Measurements from ENCODE around the gene POLR2J3. TPM values are rescaled to one million over a fixed set of nuclear protein-coding genes. Genes with fewer than 3 reads are reported as not detected.
"Not testable (repeated sequence)": the region's sequence is repeated elsewhere in the genome, so short reads cannot be mapped to it uniquely, and the experiment has no call there.

POLR2J3 gene
- total and polyA plus RNA-seq, 4 experiments from 2014 or later, result 21.0 to 119 (median 76.5) TPM

- H3K27ac ChIP-seq (ENCODE audit: low read depth, low read length); H3K4me3 ChIP-seq (ENCODE audit: low read length in 2 of 2); intact Hi-C loops (cut with micrococcal nuclease); H3K4me1 Mint-ChIP-seq; H3K36me3 Mint-ChIP-seq; CTCF ChIA-PET (ENCODE audit: partially characterized antibody); H3K9me3 Mint-ChIP-seq; H3K36me3 ChIP-seq (ENCODE audit: insufficient read depth, low read length); H3K4me1 ChIP-seq (ENCODE audit: insufficient read depth, low read length); POLR2A ChIA-PET (ENCODE audit: partially characterized antibody); H3K9me3 ChIP-seq (ENCODE audit: control insufficient read depth in 1 of 2, low read length in 2 of 2); H3K4me3 Mint-ChIP-seq; H3K27ac Mint-ChIP-seq; H3K27me3 ChIP-seq (ENCODE audit: insufficient read depth, low read length); H3K27me3 Mint-ChIP-seq; DNase-seq: not testable (repeated sequence)
Observed at GRCh38 chr7:102544372-102544771, 28.0 kb downstream of the POLR2J3 start.

DNA sequence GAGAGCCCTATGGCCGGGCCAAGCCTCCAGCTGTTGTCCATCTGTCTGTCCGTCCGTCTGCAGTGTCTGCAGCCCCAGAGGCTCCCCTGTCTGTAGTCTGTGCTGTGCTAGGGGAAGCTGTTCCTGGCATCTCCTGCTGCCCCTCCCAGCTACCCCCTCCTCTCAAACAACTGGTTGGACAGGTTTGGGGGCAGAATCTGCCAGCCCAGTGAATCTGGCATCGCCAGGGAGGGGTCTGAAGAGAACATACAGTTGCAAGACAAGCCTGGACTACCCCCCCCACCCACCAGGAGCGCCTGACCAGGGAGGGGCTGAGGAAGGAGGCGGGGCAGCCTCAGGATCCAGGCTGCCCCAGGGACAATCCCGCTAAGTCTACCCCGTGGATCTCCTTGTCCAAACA lies 28.8 kb downstream of the POLR2J3 start, which contains the start of gene UPK3BL2:
UPK3BL2 (minus strand) TSS at position 101 of the 400 bp plus-strand sequence; CDS start at position 41, 60 bp downstream.
- H3K4me3 ChIP-seq (ENCODE audit: low read length in 2 of 2); H3K27ac ChIP-seq (ENCODE audit: low read depth, low read length); H3K27me3 ChIP-seq (ENCODE audit: insufficient read depth, low read length); H3K4me3 Mint-ChIP-seq; CTCF ChIA-PET (ENCODE audit: partially characterized antibody); H3K9me3 ChIP-seq (ENCODE audit: control insufficient read depth in 1 of 2, low read length in 2 of 2); H3K9me3 Mint-ChIP-seq; H3K4me1 Mint-ChIP-seq; H3K27ac Mint-ChIP-seq; intact Hi-C loops (cut with micrococcal nuclease); H3K36me3 ChIP-seq (ENCODE audit: insufficient read depth, low read length); H3K27me3 Mint-ChIP-seq; POLR2A ChIA-PET (ENCODE audit: partially characterized antibody); H3K4me1 ChIP-seq (ENCODE audit: insufficient read depth, low read length); H3K36me3 Mint-ChIP-seq; DNase-seq: not testable (repeated sequence)

DNA sequence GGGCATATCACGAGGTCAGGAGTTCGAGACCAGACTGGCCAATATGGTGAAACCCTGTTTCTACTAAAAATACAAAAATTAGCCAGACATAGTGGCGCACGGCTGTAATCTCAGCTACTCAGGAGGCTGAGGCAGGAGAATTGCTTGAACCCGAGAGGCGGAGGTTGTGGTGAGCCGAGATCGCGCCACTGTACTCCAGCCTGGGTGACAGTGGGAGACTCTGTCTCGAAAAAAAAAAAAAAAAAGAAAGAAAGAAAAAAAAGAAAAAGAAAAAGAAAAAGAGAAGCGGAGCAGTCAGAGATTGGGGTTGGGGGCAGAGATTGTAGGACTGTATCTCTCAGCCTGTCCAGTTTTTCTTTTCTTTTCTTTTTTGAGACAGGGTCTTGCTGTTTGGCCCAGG lies 29.6 kb downstream of the POLR2J3 start:
- H3K4me3 ChIP-seq (ENCODE audit: low read length in 2 of 2); H3K9me3 Mint-ChIP-seq; H3K36me3 ChIP-seq (ENCODE audit: insufficient read depth, low read length); H3K27ac ChIP-seq (ENCODE audit: low read depth, low read length); intact Hi-C loops (cut with micrococcal nuclease); CTCF ChIA-PET (ENCODE audit: partially characterized antibody); H3K9me3 ChIP-seq (ENCODE audit: control insufficient read depth in 1 of 2, low read length in 2 of 2); DNase-seq; H3K36me3 Mint-ChIP-seq; H3K27me3 Mint-ChIP-seq; H3K4me3 Mint-ChIP-seq; H3K27me3 ChIP-seq (ENCODE audit: insufficient read depth, low read length); H3K27ac Mint-ChIP-seq; H3K4me1 ChIP-seq (ENCODE audit: insufficient read depth, low read length); POLR2A ChIA-PET (ENCODE audit: partially characterized antibody); H3K4me1 Mint-ChIP-seq: not testable (repeated sequence)

GRCh38 chr7:102542083-102542482 lies 30.3 kb downstream of the POLR2J3 start:
- DNase-seq; intact Hi-C loops (cut with micrococcal nuclease); H3K4me1 ChIP-seq (ENCODE audit: insufficient read depth, low read length); H3K9me3 Mint-ChIP-seq; H3K4me1 Mint-ChIP-seq; H3K27ac ChIP-seq (ENCODE audit: low read depth, low read length); H3K4me3 Mint-ChIP-seq; H3K4me3 ChIP-seq (ENCODE audit: low read length in 2 of 2); POLR2A ChIA-PET (ENCODE audit: partially characterized antibody); H3K9me3 ChIP-seq (ENCODE audit: control insufficient read depth in 1 of 2, low read length in 2 of 2); CTCF ChIA-PET (ENCODE audit: partially characterized antibody); H3K27me3 ChIP-seq (ENCODE audit: insufficient read depth, low read length); H3K27ac Mint-ChIP-seq; H3K36me3 Mint-ChIP-seq; H3K27me3 Mint-ChIP-seq; H3K36me3 ChIP-seq (ENCODE audit: insufficient read depth, low read length): not testable (repeated sequence)

DNA sequence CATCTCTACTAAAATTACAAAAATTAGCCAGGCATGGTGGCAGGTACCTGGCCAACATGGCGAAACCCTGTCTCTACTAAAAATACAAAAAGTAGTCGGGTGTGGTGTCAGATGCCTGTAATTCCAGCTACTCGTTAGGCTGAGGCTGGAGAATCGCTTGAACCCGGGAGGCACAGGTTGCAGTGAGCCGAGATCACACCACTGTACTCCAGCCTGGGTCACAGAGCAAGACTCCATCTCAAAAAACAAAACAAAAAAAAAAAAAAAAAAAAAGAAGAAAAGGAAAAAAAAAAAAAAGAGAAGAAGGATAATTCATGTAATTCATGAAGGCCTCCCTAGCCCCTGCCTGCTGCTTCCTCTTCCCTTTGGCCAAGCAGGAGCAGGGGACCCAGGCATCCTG lies 31.8 kb downstream of the POLR2J3 start:
- POLR2A ChIA-PET (ENCODE audit: partially characterized antibody); H3K9me3 ChIP-seq (ENCODE audit: control insufficient read depth in 1 of 2, low read length in 2 of 2); H3K4me3 Mint-ChIP-seq; H3K9me3 Mint-ChIP-seq; intact Hi-C loops (cut with micrococcal nuclease); H3K4me1 ChIP-seq (ENCODE audit: insufficient read depth, low read length); CTCF ChIA-PET (ENCODE audit: partially characterized antibody); H3K27me3 Mint-ChIP-seq; DNase-seq; H3K4me1 Mint-ChIP-seq; H3K27ac Mint-ChIP-seq; H3K27me3 ChIP-seq (ENCODE audit: insufficient read depth, low read length); H3K4me3 ChIP-seq (ENCODE audit: low read length in 2 of 2); H3K27ac ChIP-seq (ENCODE audit: low read depth, low read length); H3K36me3 ChIP-seq (ENCODE audit: insufficient read depth, low read length); H3K36me3 Mint-ChIP-seq: not testable (repeated sequence)

DNA sequence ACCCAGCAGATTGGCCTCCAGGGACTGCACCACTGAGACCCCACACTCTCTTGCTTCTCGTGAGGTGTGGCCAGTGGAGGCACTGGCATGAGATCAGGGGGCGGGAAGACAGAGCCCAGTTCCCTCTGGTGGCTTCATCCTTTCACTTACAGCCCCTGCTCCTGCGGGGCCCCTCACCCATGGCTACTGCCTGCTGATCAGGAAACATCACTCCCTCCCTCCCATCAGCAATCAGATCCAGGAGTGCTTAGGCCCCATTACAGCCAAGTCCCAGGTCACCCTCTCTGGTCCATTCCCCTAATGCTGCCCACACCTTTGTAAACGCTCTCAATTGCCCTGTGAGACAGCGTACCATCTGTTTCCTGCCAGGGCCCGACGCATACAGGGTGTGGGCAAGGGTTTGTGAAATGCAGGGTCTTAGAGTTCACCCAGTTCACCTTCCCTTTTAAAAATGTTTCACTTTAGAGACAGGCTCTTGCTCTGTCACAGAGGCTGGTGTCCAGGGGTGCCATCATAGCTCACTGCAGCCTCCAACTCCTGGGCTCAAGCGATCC lies 37.2 kb downstream of the POLR2J3 start:
- H3K9me3 Mint-ChIP-seq; H3K27ac ChIP-seq (ENCODE audit: low read depth, low read length); H3K27me3 Mint-ChIP-seq; H3K4me1 Mint-ChIP-seq; H3K36me3 Mint-ChIP-seq; intact Hi-C loops (cut with micrococcal nuclease); H3K9me3 ChIP-seq (ENCODE audit: control insufficient read depth in 1 of 2, low read length in 2 of 2); CTCF ChIA-PET (ENCODE audit: partially characterized antibody); H3K4me1 ChIP-seq (ENCODE audit: insufficient read depth, low read length); POLR2A ChIA-PET (ENCODE audit: partially characterized antibody); H3K4me3 ChIP-seq (ENCODE audit: low read length in 2 of 2); H3K4me3 Mint-ChIP-seq; H3K36me3 ChIP-seq (ENCODE audit: insufficient read depth, low read length); DNase-seq; H3K27me3 ChIP-seq (ENCODE audit: insufficient read depth, low read length): not testable (repeated sequence)
- peak overlapping the region in 1 of 7 donors; percentile 23 for H3K27ac Mint-ChIP-seq

DNA sequence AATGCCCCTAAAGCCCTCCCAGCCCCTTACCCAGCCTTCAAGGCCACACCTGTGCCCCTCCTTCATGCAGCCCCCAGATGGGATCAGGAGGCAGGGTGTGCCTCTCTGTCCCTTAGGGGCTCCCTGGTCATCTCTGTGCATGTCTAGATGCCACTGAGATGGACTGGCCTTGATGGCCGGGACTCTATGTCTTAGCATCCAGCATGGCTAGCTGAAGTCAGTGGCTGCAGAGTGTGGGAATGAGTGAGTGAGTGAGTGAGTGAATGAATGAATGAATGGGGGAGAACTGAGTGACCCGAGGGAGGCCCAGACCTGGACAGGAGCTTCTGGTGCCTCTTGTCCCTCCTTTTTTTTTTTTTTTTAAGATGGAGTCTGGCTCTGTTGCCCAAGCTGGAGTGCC lies 40.3 kb downstream of the POLR2J3 start:
- POLR2A ChIA-PET (ENCODE audit: partially characterized antibody); H3K4me1 ChIP-seq (ENCODE audit: insufficient read depth, low read length); intact Hi-C loops (cut with micrococcal nuclease): not testable (repeated sequence)

GRCh38 chr7:102531583-102531982 lies 40.8 kb downstream of the POLR2J3 start:
- H3K27ac ChIP-seq (ENCODE audit: low read depth, low read length); H3K4me3 Mint-ChIP-seq; CTCF ChIA-PET (ENCODE audit: partially characterized antibody); H3K4me1 ChIP-seq (ENCODE audit: insufficient read depth, low read length); intact Hi-C loops (cut with micrococcal nuclease); H3K27ac Mint-ChIP-seq; H3K9me3 Mint-ChIP-seq; H3K27me3 ChIP-seq (ENCODE audit: insufficient read depth, low read length); POLR2A ChIA-PET (ENCODE audit: partially characterized antibody); H3K4me1 Mint-ChIP-seq; H3K4me3 ChIP-seq (ENCODE audit: low read length in 2 of 2); DNase-seq; H3K27me3 Mint-ChIP-seq; H3K36me3 ChIP-seq (ENCODE audit: insufficient read depth, low read length); H3K9me3 ChIP-seq (ENCODE audit: control insufficient read depth in 1 of 2, low read length in 2 of 2); H3K36me3 Mint-ChIP-seq: not testable (repeated sequence)

More for the DNA sequence above, 40.3 kb downstream of the POLR2J3 start:
- DNase-seq; H3K27me3 Mint-ChIP-seq; H3K4me3 Mint-ChIP-seq; H3K4me1 Mint-ChIP-seq; H3K9me3 Mint-ChIP-seq; H3K36me3 ChIP-seq (ENCODE audit: insufficient read depth, low read length); H3K36me3 Mint-ChIP-seq; H3K27me3 ChIP-seq (ENCODE audit: insufficient read depth, low read length); H3K27ac ChIP-seq (ENCODE audit: low read depth, low read length); CTCF ChIA-PET (ENCODE audit: partially characterized antibody); H3K4me3 ChIP-seq (ENCODE audit: low read length in 2 of 2); H3K9me3 ChIP-seq (ENCODE audit: control insufficient read depth in 1 of 2, low read length in 2 of 2); H3K27ac Mint-ChIP-seq: not testable (repeated sequence)
